HepG2 (cell line): ENCODE results near the gene TRAF3.

Experiments
- ELF1 ChIP-seq: sonication (generic); formaldehyde crosslinking; IDR thresholded peaks from 2 replicates; pipeline ENCODE4 v1.4.0; 2020; ENCODE audit warnings: missing genetic modification reagents
- NFKB2 ChIP-seq: sonication (generic); formaldehyde crosslinking; IDR thresholded peaks from 2 replicates; pipeline ENCODE4 v1.4.0; 2020; ENCODE audit warnings: missing genetic modification reagents, borderline replicate concordance
- PPARG ChIP-seq: conservative IDR thresholded peaks from 2 replicates; pipeline ENCODE4 v1.6.1; 2016; ENCODE audit warnings: missing biosample characterization, missing genetic modification reagents
- TF ChIP-seq, protein P1 (sequence below): sonication (generic); formaldehyde crosslinking; IDR thresholded peaks from 2 replicates; pipeline ENCODE4 v1.5.0; 2020; ENCODE audit warnings: mild to moderate bottlenecking, missing genetic modification reagents, moderate library complexity
- TF ChIP-seq, protein P2 (sequence below): sonication (generic); formaldehyde crosslinking; IDR thresholded peaks from 2 replicates; pipeline ENCODE4 v1.9.0; 2022; ENCODE audit warnings: missing genetic modification reagents, mild to moderate bottlenecking, borderline replicate concordance

DNA sequence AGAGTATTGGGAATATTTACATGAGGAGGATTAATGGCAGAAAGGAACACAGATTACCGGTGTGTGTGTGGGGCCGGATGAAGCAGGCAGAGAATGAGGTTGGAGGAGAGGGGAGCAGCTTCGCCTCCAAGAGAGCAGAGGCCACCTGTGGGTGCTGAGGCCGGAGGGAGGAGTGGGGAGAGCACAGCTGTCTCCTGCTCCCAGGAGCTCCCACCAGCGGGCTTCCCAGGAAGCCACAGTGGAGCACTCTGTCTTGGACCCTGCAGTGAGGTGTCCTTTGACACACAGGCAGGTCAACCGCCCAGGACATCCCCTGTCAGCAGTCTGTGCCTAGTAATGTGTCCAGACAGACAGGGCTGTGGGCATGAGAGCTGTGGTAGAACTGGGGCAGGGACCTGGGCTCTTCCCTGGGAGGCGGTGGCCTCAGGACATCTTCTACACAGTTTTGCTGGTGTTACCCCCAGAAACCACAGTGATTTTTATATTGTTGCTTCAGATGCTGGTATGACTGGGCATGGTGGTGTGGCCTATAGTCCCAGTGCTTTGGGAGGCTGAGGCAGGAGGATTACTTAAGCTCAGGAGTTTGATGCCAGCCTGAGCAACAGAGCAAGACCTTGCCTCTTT, 126.8 kb downstream of the TRAF3 start:
- TF ChIP-seq PPARG (CRISPR knock-in tag): no peak
- TF ChIP-seq, protein P1, sequence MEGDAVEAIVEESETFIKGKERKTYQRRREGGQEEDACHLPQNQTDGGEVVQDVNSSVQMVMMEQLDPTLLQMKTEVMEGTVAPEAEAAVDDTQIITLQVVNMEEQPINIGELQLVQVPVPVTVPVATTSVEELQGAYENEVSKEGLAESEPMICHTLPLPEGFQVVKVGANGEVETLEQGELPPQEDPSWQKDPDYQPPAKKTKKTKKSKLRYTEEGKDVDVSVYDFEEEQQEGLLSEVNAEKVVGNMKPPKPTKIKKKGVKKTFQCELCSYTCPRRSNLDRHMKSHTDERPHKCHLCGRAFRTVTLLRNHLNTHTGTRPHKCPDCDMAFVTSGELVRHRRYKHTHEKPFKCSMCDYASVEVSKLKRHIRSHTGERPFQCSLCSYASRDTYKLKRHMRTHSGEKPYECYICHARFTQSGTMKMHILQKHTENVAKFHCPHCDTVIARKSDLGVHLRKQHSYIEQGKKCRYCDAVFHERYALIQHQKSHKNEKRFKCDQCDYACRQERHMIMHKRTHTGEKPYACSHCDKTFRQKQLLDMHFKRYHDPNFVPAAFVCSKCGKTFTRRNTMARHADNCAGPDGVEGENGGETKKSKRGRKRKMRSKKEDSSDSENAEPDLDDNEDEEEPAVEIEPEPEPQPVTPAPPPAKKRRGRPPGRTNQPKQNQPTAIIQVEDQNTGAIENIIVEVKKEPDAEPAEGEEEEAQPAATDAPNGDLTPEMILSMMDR: no peak
- no peak for TF ChIP-seq NFKB2 (CRISPR knock-in tag)
- TF ChIP-seq, protein P2, sequence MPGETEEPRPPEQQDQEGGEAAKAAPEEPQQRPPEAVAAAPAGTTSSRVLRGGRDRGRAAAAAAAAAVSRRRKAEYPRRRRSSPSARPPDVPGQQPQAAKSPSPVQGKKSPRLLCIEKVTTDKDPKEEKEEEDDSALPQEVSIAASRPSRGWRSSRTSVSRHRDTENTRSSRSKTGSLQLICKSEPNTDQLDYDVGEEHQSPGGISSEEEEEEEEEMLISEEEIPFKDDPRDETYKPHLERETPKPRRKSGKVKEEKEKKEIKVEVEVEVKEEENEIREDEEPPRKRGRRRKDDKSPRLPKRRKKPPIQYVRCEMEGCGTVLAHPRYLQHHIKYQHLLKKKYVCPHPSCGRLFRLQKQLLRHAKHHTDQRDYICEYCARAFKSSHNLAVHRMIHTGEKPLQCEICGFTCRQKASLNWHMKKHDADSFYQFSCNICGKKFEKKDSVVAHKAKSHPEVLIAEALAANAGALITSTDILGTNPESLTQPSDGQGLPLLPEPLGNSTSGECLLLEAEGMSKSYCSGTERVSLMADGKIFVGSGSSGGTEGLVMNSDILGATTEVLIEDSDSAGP: no peak
- no peak for TF ChIP-seq ELF1 (CRISPR knock-in tag)
